CD4-positive, alpha-beta T cell treated with Interleukin-15 for 4 hours (primary cell): ENCODE measurements around the gene PKIG.
"Not testable (repeated sequence)": the region's sequence is repeated elsewhere in the genome, so short reads cannot be mapped to it uniquely, and the experiment has no call there.

Experiments used
- DNase-seq: peaks from one replicate; pipeline ENCODE4 v3.0.0-alpha.2; 2020; ENCODE audit warnings: low spot score

Gene PKIG

DNA sequence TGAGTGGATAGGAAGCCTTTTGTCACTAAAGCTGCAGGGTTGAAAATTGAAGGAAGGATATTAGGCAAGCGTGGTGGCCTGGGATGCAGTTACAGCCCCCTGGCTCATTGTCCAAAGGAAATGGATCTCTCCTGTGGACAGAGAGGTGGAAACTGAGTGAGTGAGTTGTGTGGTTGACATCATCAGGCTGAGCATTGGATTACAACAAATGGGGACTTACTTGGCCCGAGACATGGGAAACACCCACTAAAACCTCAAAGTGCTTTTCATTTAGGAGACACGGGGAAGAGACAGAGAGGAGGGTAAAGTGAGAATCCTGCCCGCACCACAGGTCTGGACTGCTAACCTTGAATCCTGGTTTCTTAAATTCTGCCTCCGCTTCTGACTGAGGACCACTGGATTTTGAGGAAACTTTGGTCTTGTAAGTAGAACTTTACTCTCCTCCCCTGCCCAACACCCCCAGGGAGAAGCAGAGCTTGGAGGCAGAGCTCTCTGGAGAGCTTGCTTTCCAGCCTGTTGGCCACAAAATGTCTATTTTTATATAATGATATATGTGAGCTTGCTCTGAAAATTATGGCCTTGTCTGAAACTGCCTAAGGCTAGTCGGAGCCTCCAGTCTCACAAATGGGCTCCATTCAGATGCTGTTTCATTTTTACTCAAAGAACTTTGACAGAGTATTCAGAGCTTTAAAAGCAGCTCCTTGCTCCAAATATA is at the start of gene PKIG:
PKIG (plus strand) TSS at position 269 of the 715 bp plus-strand sequence. CDS start 31,978 bp downstream, outside the sequence.
- DNase-seq: no peak

DNA sequence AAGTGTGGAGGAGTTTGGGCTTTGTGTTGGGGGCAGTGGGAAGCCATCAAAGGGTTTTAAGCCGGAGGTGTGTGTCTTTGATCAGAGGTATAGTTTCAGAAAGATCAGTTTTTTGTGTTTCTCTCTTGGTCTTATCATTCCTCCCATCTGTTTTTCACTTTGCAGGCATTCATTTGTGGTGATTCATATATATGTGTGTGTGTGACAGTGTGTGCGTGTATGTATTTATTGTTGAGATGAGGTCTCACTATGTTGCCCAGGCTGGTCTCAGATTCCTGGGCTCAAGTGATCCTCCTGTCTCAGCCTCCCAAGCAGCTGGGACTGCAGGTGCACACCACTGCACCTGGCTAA is 49.4 kb upstream of the PKIG start:
- DNase-seq: peak; percentile 19

DNA sequence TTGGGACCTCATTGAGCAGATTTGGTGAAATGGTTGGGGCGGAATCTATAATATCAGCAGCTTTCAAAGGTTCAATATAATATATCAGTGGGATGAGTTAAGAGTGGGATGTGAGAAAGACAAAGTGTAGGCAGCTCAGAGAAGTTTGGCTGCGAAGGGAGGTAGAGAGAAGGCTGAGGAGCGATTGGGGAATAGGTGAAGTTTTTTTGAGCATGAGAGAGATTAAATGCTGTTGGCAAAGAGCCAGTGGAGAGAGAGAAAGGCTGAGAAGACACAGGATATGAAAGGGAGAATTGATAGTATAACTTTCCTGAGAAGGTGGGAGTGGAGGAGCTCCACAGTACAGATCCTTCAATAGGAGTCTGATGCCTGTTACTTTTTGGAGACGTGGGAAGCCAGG is 48.5 kb upstream of the PKIG start:
- DNase-seq: no peak

DNA sequence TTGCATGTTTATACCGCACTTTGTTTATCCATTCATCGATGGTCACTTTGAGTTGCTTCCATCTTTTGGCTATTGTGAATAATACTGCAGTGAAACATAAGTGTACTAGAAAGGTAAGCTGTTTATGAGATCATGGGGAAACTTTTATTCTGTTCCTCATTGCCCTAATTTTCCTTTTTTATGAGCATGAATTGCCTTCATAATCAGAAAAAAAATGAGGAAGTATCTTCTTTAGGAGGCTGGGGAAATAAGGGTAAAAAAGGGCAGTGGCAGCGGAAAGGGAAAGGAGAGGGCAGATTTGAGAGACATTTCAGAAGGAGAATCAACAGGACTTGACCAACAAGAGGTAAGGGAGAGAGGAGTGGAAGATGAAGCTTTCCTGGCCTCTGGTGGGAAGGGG is 46.2 kb upstream of the PKIG start:
- no peak for DNase-seq

- no peak for DNase-seq
Measured at GRCh38 chr20:44537993-44538392, 44.4 kb upstream of the PKIG start.

- DNase-seq: no peak
Measured at GRCh38 chr20:44540834-44541233, 41.5 kb upstream of the PKIG start.

DNA sequence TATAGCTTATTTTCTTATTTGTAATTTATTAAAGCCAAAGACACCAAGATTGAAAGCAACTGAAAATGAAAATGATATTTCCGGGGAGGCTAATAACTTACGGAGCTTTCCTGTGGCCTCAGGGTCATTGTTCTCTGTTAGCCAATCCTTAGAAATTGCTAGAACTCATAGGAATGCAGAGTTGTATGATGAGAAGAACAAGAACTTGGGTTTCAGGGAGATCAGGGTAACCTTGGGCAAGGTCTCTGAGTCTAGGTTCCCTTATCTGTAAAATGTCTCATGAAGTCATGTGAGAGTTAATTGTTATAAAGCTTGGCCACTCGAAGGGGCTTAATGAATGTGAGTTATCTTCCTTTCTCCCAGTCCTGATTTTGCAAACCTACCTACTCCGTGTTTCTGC is 40.4 kb upstream of the PKIG start:
- no peak for DNase-seq

DNA sequence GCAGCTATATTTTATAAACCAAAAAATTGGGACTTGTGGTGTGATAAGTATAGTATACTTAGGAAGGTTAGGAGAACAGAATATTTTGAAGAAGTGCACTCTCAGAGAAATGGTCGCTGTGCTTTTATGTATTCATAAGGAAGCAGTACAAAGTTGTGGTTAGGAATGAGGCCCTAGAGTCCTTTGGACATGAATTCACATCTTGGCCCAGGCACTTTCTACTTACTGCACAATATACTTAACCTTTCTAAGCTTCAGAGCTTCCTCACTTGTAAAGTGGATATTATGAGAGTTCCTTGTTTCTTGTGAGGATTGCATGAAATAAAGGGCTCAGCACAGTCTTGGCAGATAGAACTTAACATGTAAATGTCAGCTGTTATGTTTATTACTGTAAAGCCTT is 39.5 kb upstream of the PKIG start:
- no peak for DNase-seq

- no peak for DNase-seq
Measured at GRCh38 chr20:44543358-44543757, 39.0 kb upstream of the PKIG start.

- DNase-seq: no peak
Measured at GRCh38 chr20:44544263-44544662, 38.1 kb upstream of the PKIG start.

- no peak for DNase-seq
Measured at GRCh38 chr20:44547419-44547818, 35.0 kb upstream of the PKIG start.

DNA sequence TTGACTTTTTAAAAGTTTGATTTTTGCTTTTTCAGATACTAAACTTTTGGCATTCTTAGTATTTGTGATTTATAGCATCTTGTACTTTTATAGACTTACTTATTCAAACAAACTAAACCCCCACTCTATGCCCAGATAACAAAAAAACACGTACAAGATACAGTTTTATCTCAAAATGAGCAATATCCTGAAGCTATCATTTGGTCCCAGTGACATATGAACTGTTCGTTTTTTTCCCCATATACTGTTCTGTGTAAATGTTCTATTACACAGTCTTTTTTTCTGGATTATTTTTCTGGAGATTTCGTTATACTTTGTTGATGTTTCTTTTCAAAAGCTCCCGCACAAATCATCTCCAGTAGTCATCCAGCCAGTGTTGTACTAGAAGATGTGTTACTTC is 33.3 kb upstream of the PKIG start:
- no peak for DNase-seq

DNA sequence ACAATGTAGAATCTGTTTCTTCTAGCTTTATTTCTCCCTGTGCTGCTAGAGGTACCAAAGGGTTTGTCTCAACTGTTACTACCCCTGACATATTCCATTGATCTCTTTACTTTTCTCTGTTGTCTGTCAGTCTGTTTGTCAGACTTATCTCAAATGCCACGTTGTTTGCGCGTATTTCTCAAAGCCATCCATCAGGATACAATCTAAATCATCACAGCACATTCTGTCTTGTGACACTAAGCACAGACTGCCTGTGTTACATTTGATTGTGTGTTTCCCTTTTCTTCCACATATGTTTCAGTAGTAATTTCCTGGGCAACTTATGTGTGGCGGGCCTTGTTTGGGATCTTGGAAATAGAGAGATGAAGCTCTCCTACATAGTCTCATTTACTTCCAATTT is 30.3 kb upstream of the PKIG start:
- DNase-seq: no peak

- no peak for DNase-seq
Measured at GRCh38 chr20:44552568-44552949, 29.8 kb upstream of the PKIG start.

DNA sequence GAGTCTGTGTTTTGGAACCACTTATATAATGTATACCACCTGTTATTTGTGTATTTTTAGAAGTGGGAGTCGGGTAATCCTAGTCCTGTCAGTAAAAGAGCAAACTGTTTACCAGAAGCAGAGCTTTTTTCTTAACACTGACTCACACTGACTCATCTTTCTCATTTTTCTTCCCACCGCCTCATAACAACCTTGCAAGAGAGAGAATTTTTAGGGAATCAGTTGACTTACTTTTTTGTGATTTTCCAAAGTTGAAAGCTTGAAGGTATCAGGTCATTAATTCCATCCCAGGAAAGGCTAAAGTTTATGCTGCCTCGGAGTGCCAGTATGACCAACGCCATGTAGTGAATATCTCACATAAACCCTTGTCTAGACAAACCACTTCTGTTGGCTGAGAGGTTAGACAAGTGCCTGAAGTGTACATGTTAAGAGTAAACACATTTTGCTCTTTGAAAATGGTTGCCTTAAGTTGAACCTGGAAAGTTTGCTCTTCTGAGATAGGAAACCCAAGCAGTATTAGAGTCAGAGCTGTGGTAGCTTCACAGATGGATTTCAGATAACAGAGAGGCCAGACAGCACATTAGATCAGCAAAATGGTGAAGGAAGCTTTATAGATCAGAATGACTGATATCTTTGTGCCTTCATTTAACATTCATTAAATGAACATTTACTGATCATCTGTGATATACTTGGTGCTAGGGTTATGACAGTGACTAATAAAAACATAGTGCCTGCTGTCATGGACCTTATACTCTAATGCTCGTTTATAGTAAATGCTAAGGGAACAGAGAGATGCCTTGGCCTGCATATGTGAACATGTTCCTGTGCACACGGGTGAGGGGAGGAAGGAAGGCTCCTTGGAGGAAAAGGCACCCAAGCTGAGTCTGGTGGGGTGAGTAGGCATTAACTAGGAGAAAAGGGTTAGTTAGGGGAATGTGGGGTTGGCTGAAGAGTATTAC is 29.1 kb upstream of the PKIG start:
- peak; percentile 8 for DNase-seq

- DNase-seq: no peak
Measured at GRCh38 chr20:44559302-44559701, 23.1 kb upstream of the PKIG start.

DNA sequence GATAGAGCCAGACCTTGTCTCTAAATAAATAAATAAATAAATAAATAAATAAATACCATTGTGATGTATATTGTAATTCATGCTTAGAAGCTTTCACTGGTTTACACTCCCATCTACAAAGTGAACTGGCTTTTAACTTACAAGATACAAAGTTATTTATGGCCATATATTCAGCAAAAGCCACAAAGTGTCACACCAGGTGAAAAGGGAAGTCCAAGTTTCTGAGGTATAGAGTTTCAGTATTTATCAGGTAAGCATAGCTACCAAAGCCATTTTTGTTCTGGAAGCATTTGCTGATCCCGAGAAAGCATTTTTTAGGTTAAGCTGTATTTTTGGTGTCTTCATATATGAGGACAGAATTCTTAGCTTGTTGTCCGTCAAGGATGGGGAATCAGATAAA is 22.1 kb upstream of the PKIG start:
- no peak for DNase-seq

- not testable (repeated sequence) for DNase-seq
Measured at GRCh38 chr20:44560818-44561217, 21.6 kb upstream of the PKIG start.

DNA sequence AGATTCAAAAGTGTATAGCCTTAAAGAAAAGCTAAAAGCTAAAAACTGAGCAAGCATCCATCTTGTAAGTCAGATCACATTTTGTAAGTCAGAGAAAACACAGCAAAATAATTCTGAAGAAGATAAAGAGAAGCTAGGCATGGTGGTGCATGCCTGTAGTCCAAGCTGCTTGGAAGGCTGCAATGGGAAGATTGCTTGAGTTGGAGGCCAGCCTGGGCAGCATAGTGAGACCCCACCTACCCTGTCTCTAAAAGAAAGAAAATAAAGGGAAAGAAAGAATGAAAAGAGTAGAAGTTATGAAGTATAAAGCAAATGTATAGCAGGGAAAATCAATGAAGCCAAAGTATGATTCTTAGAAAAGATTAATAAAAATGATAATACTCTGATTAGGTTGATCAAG is 20.5 kb upstream of the PKIG start:
- DNase-seq: no peak

DNA sequence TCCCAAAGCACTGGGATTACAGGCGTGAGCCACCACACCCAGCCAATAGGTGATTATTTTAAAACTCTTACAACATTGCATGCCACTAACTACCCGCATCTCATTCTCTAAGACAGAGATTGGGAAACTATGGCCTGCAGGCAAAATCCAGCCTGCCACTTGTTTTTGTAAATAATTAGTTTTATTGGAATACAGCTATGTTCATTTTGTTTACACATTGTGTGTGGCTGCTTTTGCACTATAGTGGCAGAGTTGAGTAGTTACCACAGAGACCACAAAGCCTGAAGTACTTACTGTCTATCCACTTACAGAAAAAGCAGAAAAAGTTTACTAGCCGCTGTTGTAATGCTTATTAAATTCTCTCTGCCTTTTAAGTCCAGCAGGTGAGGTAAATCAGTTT is 16.4 kb upstream of the PKIG start:
- DNase-seq: no peak

- DNase-seq: no peak
Measured at GRCh38 chr20:44566811-44567210, 15.6 kb upstream of the PKIG start.

GRCh38 chr20:44570367-44570766 is 12.0 kb upstream of the PKIG start:
- DNase-seq: no peak

DNA sequence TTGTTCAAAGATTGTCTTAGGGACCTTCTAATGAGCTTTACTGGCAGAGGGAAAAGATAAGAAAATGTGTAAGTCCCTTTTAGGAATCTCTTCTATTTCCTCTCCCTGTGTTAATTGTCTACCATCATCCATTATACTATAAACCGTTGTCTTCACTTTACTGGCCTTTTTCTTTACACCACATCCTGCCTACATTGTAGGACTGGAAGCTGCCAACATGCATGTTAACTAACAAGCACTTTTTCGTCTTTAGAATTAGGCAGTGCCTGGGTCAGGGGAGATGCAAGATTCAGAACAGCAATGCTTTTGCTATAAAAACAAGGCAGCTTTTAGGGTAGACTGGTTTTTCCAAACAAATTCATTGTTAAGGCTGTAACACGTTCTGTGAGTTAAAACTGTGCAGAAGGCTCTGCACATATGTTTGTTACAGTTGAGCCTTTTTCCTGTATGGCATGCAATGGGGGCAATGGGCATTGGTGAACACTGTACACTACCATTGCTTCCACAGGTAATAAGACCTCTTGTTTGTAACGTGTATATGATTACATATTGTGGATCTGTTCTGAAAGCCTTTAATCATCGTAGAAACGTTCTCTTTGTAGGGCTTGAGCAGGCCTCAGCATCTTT is 10.9 kb upstream of the PKIG start:
- no peak for DNase-seq
